Endothelial cell of umbilical vein (primary cell): Measurements from ENCODE around the gene HSBP1.

Experiments used
- CTCF ChIP-seq, 2 donors: IDR thresholded peaks; 1 replicate in 1 of 2; 2 replicates in 1 of 2; pipeline ENCODE4 v1.5.1; 2011; ENCODE audit warnings: low read length in 2 of 2, mild to moderate bottlenecking in 2 of 2, moderate library complexity in 2 of 2, control low read depth in 1 of 2, inconsistent platforms in 1 of 2, low read depth in 1 of 2; ENCODE audit not compliant: insufficient read depth in 1 of 2; ENCODE audit errors: extremely low read depth in 1 of 2
- EZH2 ChIP-seq: IDR thresholded peaks from 2 replicates; pipeline ENCODE4 v1.6.1; 2012; ENCODE audit warnings: borderline replicate concordance, low read depth, mild to moderate bottlenecking, moderate library complexity, low read length, inconsistent platforms; ENCODE audit not compliant: severe bottlenecking
- GATA2 ChIP-seq: IDR thresholded peaks from 2 replicates; pipeline ENCODE4 v1.7.0; 2011; ENCODE audit warnings: low read depth, mild to moderate bottlenecking, moderate library complexity, mixed read lengths, low read length; ENCODE audit not compliant: insufficient read length, insufficient read depth
- JUN ChIP-seq: IDR thresholded peaks from 2 replicates; pipeline ENCODE4 v1.6.1; 2011; ENCODE audit warnings: borderline replicate concordance, low read depth; ENCODE audit not compliant: insufficient read length, insufficient read depth
- MAX ChIP-seq: IDR thresholded peaks from 2 replicates; pipeline ENCODE4 v1.6.1; 2011; ENCODE audit not compliant: insufficient read depth, insufficient read length
- MYC ChIP-seq: IDR thresholded peaks from one replicate; pipeline ENCODE4 v1.6.1; 2011; ENCODE audit warnings: mild to moderate bottlenecking, low read depth, low read length
- POLR2A ChIP-seq: IDR thresholded peaks from 2 replicates; pipeline ENCODE4 v1.6.1; 2012; ENCODE audit warnings: low read depth, mild to moderate bottlenecking, control low read depth, low read length
- POLR2AphosphoS5 ChIP-seq: IDR thresholded peaks from 2 replicates; pipeline ENCODE4 v1.6.1; 2012; ENCODE audit warnings: low read depth, mild to moderate bottlenecking, control low read depth, low read length, moderate library complexity; ENCODE audit not compliant: insufficient read depth

- TF ChIP-seq CTCF (IDR thresholded peaks at IDR 0.05; ENCODE audit: extremely low read depth in 1 of 2, insufficient read depth in 1 of 2, low read depth in 1 of 2, low read length in 2 of 2) (no peak), POLR2AphosphoS5 (no peak), MYC (no peak), MAX (no peak), EZH2 (no peak), JUN (no peak), POLR2A (no peak), GATA2 (no peak)
These were observed 54.9 kb downstream of the HSBP1 start for GRCh38 chr16:83862661-83863060.
